Right kidney (tissue), 1 donor: ENCODE results near the gene KIF1A.

Experiments
- DNase-seq: peaks from one replicate; pipeline ENCODE4 v3.0.0-alpha.2; 2016

Gene KIF1A

GRCh38 chr2:240767341-240767740, 52.7 kb downstream of the KIF1A start:
- DNase-seq, result no peak

GRCh38 chr2:240766072-240766471, 53.9 kb downstream of the KIF1A start:
- no peak for DNase-seq

GRCh38 chr2:240765007-240765406, 55.0 kb downstream of the KIF1A start:
- DNase-seq, result no peak

- DNase-seq, result no peak
These were observed 55.4 kb downstream of the KIF1A start for GRCh38 chr2:240764605-240765004.

GRCh38 chr2:240762971-240763370, 57.0 kb downstream of the KIF1A start:
- DNase-seq, result no peak

GRCh38 chr2:240762249-240762648, 57.8 kb downstream of the KIF1A start:
- no peak for DNase-seq

- no peak for DNase-seq
These were observed 59.3 kb downstream of the KIF1A start for GRCh38 chr2:240760576-240761246.

- DNase-seq, result no peak
These were observed 59.9 kb downstream of the KIF1A start for GRCh38 chr2:240760121-240760520.

- DNase-seq, result no peak
These were observed 60.6 kb downstream of the KIF1A start for GRCh38 chr2:240759459-240759858.

GRCh38 chr2:240757086-240757614, 62.9 kb downstream of the KIF1A start:
- no peak for DNase-seq

- no peak for DNase-seq
These were observed 67.8 kb downstream of the KIF1A start for GRCh38 chr2:240752209-240752608.

- no peak for DNase-seq
These were observed 69.6 kb downstream of the KIF1A start for GRCh38 chr2:240750409-240750808.

GRCh38 chr2:240749516-240749915, 70.5 kb downstream of the KIF1A start:
- no peak for DNase-seq

GRCh38 chr2:240747256-240747655, 72.8 kb downstream of the KIF1A start:
- no peak for DNase-seq

- no peak for DNase-seq
These were observed 73.3 kb downstream of the KIF1A start for GRCh38 chr2:240746671-240747070.

- DNase-seq, result no peak
These were observed 74.1 kb downstream of the KIF1A start for GRCh38 chr2:240745962-240746361.

GRCh38 chr2:240745456-240745855, 74.6 kb downstream of the KIF1A start:
- no peak for DNase-seq

GRCh38 chr2:240742602-240743095, 77.4 kb downstream of the KIF1A start:
- no peak for DNase-seq

- DNase-seq, result no peak
These were observed 78.9 kb downstream of the KIF1A start for GRCh38 chr2:240741091-240741490.

- DNase-seq, result no peak
These were observed 80.2 kb downstream of the KIF1A start for GRCh38 chr2:240739797-240740196.

- no peak for DNase-seq
These were observed 82.1 kb downstream of the KIF1A start for GRCh38 chr2:240737958-240738357.

GRCh38 chr2:240737512-240737911, 82.5 kb downstream of the KIF1A start:
- no peak for DNase-seq

- DNase-seq, result no peak
These were observed 83.5 kb downstream of the KIF1A start for GRCh38 chr2:240736281-240737250.
